Activated B cell treated with CpG ODN at 0.5 μM for 24 hours (primary cell): ENCODE measurements around the gene PLXNA4. TPM values are rescaled to one million over a fixed set of nuclear protein-coding genes. Genes with fewer than 3 reads are reported as not detected.

Source experiments
- ATAC-seq: fragments of 200-7000 bp; cut with Tn5 transposase; one replicate; pipeline ENCODE4 v1.10.0; 2021; ENCODE audit warnings: low read depth, mild to moderate bottlenecking, moderate library complexity
- CTCF ChIA-PET: fragments of 350-600 bp; sonication (Branson Sonifier 250); formaldehyde crosslinking; loops from one replicate; lab custom pipeline; 2021; ENCODE audit warnings: antibody characterized with exemption; lab: Charles Lee
- POLR2A ChIA-PET: fragments of 350-600 bp; sonication (Branson Sonifier 250); formaldehyde crosslinking; loops from one replicate; lab custom pipeline; 2021; ENCODE audit warnings: antibody characterized with exemption; lab: Charles Lee
- DNase-seq: peaks from one replicate; pipeline ENCODE4 v3.0.0; 2022
- H3K27ac Mint-ChIP-seq: one replicate; pipeline ENCODE4 v1.8.0; 2020; ENCODE audit warnings: mixed read lengths
- H3K27me3 Mint-ChIP-seq: one replicate; pipeline ENCODE4 v1.8.0; 2021; ENCODE audit warnings: mixed read lengths
- H3K36me3 Mint-ChIP-seq: one replicate; pipeline ENCODE4 v1.8.0; 2021; ENCODE audit warnings: low read depth, mixed read lengths
- H3K4me1 Mint-ChIP-seq: one replicate; pipeline ENCODE4 v1.8.0; 2021; ENCODE audit warnings: mixed read lengths
- H3K4me3 Mint-ChIP-seq: one replicate; pipeline ENCODE4 v1.8.0; 2020; ENCODE audit warnings: mild to moderate bottlenecking, mixed read lengths
- H3K9me3 Mint-ChIP-seq: one replicate; pipeline ENCODE4 v1.8.0; 2020; ENCODE audit warnings: mixed read lengths
- CTCF ChIP-seq: fragments of 200-600 bp; IDR thresholded peaks from one replicate; pipeline ENCODE4 v1.8.0; 2022; ENCODE audit warnings: antibody characterized with exemption, mild to moderate bottlenecking
- intact Hi-C: fragments of 100-400 bp; cut with micrococcal nuclease; formaldehyde crosslinking; loops from one replicate; pipeline ENCODE4 v1.15.1; 2024
- total RNA-seq: library from RNA; stranded (reverse); gene quantifications from 2 replicates; pipeline ENCODE4 v1.2.3, GENCODE V29; 2022

The PLXNA4 gene
- total RNA-seq, 1 donor from 2014 or later = not detected

GRCh38 chr7:132137681-132138080 lies 438.6 kb downstream of the PLXNA4 start:
- TF ChIP-seq CTCF = no peak
- CTCF ChIA-PET = no interaction called here

DNA sequence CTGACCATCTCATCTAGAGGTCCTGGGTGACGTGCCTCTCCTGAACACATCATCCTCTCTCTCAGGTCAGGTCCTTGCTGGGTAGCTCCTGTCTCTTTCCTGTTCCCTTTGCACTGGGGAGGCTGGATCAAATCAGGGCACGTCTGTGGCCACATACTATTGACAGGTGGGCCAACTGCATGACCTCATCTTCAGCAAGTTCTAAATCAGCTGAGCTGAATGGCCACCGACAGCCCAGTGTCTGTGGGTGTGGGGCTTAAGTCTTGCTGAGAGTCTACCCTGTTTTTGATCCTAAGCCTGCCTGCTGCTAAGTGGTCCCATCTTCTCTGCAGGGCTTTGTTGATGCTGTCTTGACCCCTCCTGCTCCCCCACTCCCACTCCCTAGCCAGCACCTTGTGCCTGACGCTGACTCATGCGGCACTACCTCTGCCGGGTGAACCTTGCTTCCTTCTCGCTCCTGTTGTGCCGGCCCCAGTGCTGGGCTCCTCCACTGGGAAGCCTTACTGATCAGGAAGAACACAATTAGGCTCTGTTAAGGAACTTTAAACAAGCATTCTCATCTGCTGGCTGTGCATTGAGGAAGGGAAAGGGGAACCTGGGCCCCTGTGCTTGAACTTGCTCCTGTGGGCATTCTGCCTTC lies 440.4 kb downstream of the PLXNA4 start:
- Mint-ChIP-seq H3K4me3 (no peak overlapping the region), H3K36me3 (no peaks in the 10 kb centered on the region), H3K4me1 (no peaks in the 10 kb centered on the region), H3K27me3 (no peaks in the 10 kb centered on the region), H3K9me3 (no peaks in the 10 kb centered on the region), H3K27ac (no peak overlapping the region)
- CTCF ChIA-PET = no interaction called here
- intact Hi-C loops = no loop called here
- POLR2A ChIA-PET = no interaction called here
- ATAC-seq = no peak
- no peak for DNase-seq
- no peak for TF ChIP-seq CTCF

More at GRCh38 chr7:132137681-132138080, 438.6 kb downstream of the PLXNA4 start:
- no peaks in the 10 kb centered on the region for H3K9me3 Mint-ChIP-seq
- peaks cover 3% of the 10 kb centered on the region for H3K27me3 Mint-ChIP-seq
- POLR2A ChIA-PET = no interaction called here
- intact Hi-C loops = no loop called here
- no peak for DNase-seq
- H3K4me1 Mint-ChIP-seq = no peaks in the 10 kb centered on the region
- no peaks in the 10 kb centered on the region for H3K36me3 Mint-ChIP-seq
- no peak overlapping the region for H3K4me3 Mint-ChIP-seq
- ATAC-seq = no peak
- H3K27ac Mint-ChIP-seq = no peak overlapping the region

- POLR2A ChIA-PET = no interaction called here
- ATAC-seq = no peak
- no peaks in the 10 kb centered on the region for H3K9me3 Mint-ChIP-seq
- H3K4me1 Mint-ChIP-seq = no peaks in the 10 kb centered on the region
- no peak for TF ChIP-seq CTCF
- no peak overlapping the region for H3K27ac Mint-ChIP-seq
- CTCF ChIA-PET = no interaction called here
- H3K27me3 Mint-ChIP-seq = no peaks in the 10 kb centered on the region
- H3K4me3 Mint-ChIP-seq = no peak overlapping the region
- DNase-seq = no peak
- H3K36me3 Mint-ChIP-seq = no peaks in the 10 kb centered on the region
- intact Hi-C loops = no loop called here
Measured at GRCh38 chr7:132134814-132135445, 441.3 kb downstream of the PLXNA4 start.

GRCh38 chr7:132133501-132133900 lies 442.8 kb downstream of the PLXNA4 start:
- ChIA-PET CTCF (no interaction called here), POLR2A (no interaction called here)
- no peaks in the 10 kb centered on the region for H3K4me1 Mint-ChIP-seq
- no peak overlapping the region for H3K27ac Mint-ChIP-seq
- DNase-seq (no peak), ATAC-seq (no peak)
- intact Hi-C loops = no loop called here
- H3K4me3 Mint-ChIP-seq = no peak overlapping the region
- no peaks in the 10 kb centered on the region for H3K9me3 Mint-ChIP-seq
- H3K27me3 Mint-ChIP-seq = no peaks in the 10 kb centered on the region
- H3K36me3 Mint-ChIP-seq = no peaks in the 10 kb centered on the region
- no peak for TF ChIP-seq CTCF

GRCh38 chr7:132131196-132131595 lies 445.1 kb downstream of the PLXNA4 start:
- Mint-ChIP-seq H3K27ac (no peak overlapping the region), H3K36me3 (no peaks in the 10 kb centered on the region), H3K27me3 (no peaks in the 10 kb centered on the region), H3K4me3 (no peak overlapping the region), H3K4me1 (no peaks in the 10 kb centered on the region), H3K9me3 (no peaks in the 10 kb centered on the region)
- TF ChIP-seq CTCF = no peak
- intact Hi-C loops = no loop called here
- CTCF ChIA-PET = no interaction called here
- POLR2A ChIA-PET = no interaction called here
- ATAC-seq = no peak
- no peak for DNase-seq
